Gastroesophageal sphincter (tissue), 4 donors: ENCODE results near the gene TTLL12. TPM values are rescaled to one million over a fixed set of nuclear protein-coding genes. Genes with fewer than 3 reads are reported as not detected.

Experiments used
- ATAC-seq: fragments of 150-250 bp; one replicate; pipeline ENCODE4 v1.9.1; 2016; ENCODE audit warnings: mild to moderate bottlenecking, moderate library complexity
- H3K27ac ChIP-seq, 4 donors: fragments of 200-600 bp; sonication (generic) in 3 of 4; 1 replicate in 3 of 4; 2 replicates in 1 of 4; pipeline ENCODE4 v1.5.1; 2016 to 2019
- H3K27me3 ChIP-seq: fragments of 200-600 bp; sonication (generic); one replicate; pipeline ENCODE4 v1.5.1; 2019
- H3K36me3 ChIP-seq, 2 donors: fragments of 200-600 bp; sonication (generic); one replicate each; pipeline ENCODE4 v1.5.1; 2019; ENCODE audit warnings: control low read depth in 1 of 2
- H3K4me1 ChIP-seq, 3 donors: fragments of 200-600 bp; sonication (generic); 1 replicate in 2 of 3; 2 replicates in 1 of 3; pipeline ENCODE4 v1.5.1; 2016 to 2019; ENCODE audit warnings: control low read depth in 2 of 3
- H3K4me3 ChIP-seq, 2 donors: fragments of 200-600 bp; sonication (generic); one replicate each; pipeline ENCODE4 v1.5.1; 2019; ENCODE audit warnings: mild to moderate bottlenecking in 1 of 2, moderate library complexity in 1 of 2
- H3K9me3 ChIP-seq, 3 donors: fragments of 200-600 bp; sonication (generic); one replicate each; pipeline ENCODE4 v1.5.1; 2017 to 2019; ENCODE audit warnings: control low read depth in 2 of 3
- EP300 ChIP-seq: sonication (generic); formaldehyde crosslinking; IDR thresholded peaks from one replicate; pipeline ENCODE4 v1.6.1; 2017; ENCODE audit warnings: antibody characterized with exemption, mild to moderate bottlenecking
- POLR2A ChIP-seq, 2 donors: fragments of 450-650 bp; IDR thresholded peaks; one replicate each; pipeline ENCODE4 v1.6.1; 2017; ENCODE audit warnings: antibody characterized with exemption in 2 of 2, mild to moderate bottlenecking in 2 of 2, moderate library complexity in 1 of 2
- POLR2AphosphoS5 ChIP-seq: sonication (generic); formaldehyde crosslinking; IDR thresholded peaks from one replicate; pipeline ENCODE4 v1.6.1; 2017; ENCODE audit warnings: antibody characterized with exemption
- WGBS, 2 donors: methylation state at CpG; one replicate each; pipeline ENCODE4 v1.1.5; 2018; ENCODE audit warnings: low coverage in 1 of 2; 5-methylcytosine and 5-hydroxymethylcytosine counted together
- total RNA-seq, 4 donors: library from RNA; depleted of rRNA; stranded (reverse); fragments of >200 nt; gene quantifications; one replicate each; pipeline ENCODE4 v1.1.0, GENCODE V29; 2016
- TF ChIP-seq, protein P1 (sequence below), 4 experiments: fragments of 200-600 bp in 2 of 4; fragments of 450-650 bp in 2 of 4; sonication (generic) in 1 of 4; IDR thresholded peaks; one replicate each; pipeline ENCODE4 v1.5.1; 2017 to 2019; ENCODE audit warnings: antibody characterized with exemption in 4 of 4, mild to moderate bottlenecking in 2 of 4, moderate library complexity in 2 of 4

The TTLL12 gene
- total RNA-seq, 4 donors from 2014 or later: 20.8 to 34.5 (median 23.4) TPM

- 86 to 91% methylated on average over 4 to 5 of the region's 25 CpGs for WGBS, 2 donors
- Histone ChIP-seq H3K4me1 (peaks cover 0 to 16% (median 3%) of the 10 kb centered on the region in 3 donors), H3K4me3 (no peak overlapping the region), H3K36me3 (peaks cover 0 to 76% of the 10 kb centered on the region in 2 donors), H3K9me3 (no peaks in the 10 kb centered on the region), H3K27ac (no peak overlapping the region), H3K27me3 (no peaks in the 10 kb centered on the region)
- TF ChIP-seq POLR2AphosphoS5 (no peak), POLR2A (IDR thresholded peaks at IDR 0.05) (no peak)
- ATAC-seq: no peak
These were observed 18.2 kb downstream of the TTLL12 start for GRCh38 chr22:43168471-43169309.

DNA sequence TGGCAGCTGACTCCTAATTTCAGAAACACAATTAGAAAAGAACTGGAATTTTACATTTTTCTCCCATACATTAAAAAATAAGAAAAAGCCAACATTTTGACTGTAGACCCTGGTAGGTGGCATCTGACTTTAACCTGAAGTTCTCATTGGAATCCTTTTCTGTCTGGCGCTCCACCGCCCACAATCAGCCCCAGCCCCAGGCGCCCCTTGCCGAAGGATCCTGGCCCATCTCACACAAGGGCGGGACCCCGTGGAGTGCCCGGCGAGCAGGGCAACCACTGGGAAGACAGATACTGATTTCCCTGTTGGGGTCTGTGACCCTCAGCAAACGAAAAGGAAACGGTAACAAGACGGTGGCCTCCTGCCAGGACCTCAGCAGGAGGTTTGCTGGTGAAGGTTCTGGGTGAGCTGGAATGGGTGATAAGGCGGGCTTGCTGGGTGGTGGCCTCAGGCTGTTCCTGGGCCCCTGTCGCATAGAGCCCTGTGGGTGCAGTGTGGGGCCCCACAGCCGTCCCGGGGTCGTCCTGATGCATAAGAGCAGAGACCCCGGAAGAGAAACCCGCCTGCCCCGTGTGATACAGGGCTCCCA, 19.8 kb downstream of the TTLL12 start:
- peaks cover 0 to 26% (median 13%) of the 10 kb centered on the region in 3 donors for H3K4me1 ChIP-seq
- H3K9me3 ChIP-seq: no peaks in the 10 kb centered on the region
- no peaks in the 10 kb centered on the region for H3K27me3 ChIP-seq
- no peak for ATAC-seq
- H3K27ac ChIP-seq: no peak overlapping the region
- 86 to 95% methylated on average over 4 to 7 of the region's 19 CpGs for WGBS, 2 donors
- H3K36me3 ChIP-seq: peaks cover 0 to 73% of the 10 kb centered on the region in 2 donors
- TF ChIP-seq, protein P1, sequence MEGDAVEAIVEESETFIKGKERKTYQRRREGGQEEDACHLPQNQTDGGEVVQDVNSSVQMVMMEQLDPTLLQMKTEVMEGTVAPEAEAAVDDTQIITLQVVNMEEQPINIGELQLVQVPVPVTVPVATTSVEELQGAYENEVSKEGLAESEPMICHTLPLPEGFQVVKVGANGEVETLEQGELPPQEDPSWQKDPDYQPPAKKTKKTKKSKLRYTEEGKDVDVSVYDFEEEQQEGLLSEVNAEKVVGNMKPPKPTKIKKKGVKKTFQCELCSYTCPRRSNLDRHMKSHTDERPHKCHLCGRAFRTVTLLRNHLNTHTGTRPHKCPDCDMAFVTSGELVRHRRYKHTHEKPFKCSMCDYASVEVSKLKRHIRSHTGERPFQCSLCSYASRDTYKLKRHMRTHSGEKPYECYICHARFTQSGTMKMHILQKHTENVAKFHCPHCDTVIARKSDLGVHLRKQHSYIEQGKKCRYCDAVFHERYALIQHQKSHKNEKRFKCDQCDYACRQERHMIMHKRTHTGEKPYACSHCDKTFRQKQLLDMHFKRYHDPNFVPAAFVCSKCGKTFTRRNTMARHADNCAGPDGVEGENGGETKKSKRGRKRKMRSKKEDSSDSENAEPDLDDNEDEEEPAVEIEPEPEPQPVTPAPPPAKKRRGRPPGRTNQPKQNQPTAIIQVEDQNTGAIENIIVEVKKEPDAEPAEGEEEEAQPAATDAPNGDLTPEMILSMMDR (IDR thresholded peaks at IDR 0.05): no peak
- TF ChIP-seq POLR2A (IDR thresholded peaks at IDR 0.05) (no peak), POLR2AphosphoS5 (no peak), EP300 (no peak)
- no peak overlapping the region for H3K4me3 ChIP-seq

DNA sequence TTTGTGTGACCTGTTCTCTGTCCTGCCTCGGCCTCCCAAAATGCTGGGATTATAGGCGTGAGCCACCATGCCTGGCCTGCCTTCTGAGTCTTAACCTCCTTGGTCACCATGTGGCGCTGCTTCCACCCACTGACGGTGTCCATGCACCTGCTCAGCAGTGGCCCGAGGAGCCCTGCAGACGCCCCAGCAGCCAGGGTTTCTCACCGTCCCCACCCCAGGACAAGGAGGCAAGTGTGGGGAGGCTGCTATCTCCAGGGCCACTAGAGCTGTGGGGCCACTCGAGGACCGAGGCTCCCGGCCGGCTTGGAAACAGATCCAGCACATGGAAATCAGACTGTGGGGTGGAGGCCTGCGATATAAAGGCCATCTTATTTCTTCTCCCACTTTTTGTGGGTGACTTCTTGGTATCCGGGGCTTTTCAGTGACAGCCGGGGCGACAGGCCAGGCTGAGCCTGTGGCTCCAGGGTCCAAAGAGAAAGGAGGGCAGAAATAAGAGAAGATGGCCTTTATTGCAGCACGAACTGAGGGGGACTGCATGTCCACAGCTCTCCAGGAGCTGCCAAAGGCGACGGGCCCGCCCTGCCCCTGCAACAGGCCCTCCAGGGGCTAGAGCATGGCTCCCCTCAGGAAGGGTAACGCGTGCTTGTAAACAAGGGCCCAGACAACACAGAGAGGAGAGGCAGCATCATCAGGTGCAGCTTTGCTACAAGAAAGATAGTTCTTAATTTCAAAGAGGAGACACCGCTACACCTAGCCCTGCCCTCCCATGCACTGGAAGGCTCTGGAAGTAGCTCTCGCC, 20.6 kb downstream of the TTLL12 start:
- Histone ChIP-seq H3K9me3 (no peaks in the 10 kb centered on the region), H3K4me1 (peaks cover 0 to 26% (median 13%) of the 10 kb centered on the region in 3 donors), H3K27me3 (no peaks in the 10 kb centered on the region), H3K27ac (no peak overlapping the region), H3K4me3 (no peak overlapping the region), H3K36me3 (peaks cover 0 to 72% of the 10 kb centered on the region in 2 donors)
- WGBS, 2 donors: 78 to 96% methylated on average over 5 of the region's 23 CpGs
- ATAC-seq: no peak
- TF ChIP-seq, protein P1 (IDR thresholded peaks at IDR 0.05): no peak
- TF ChIP-seq POLR2A (IDR thresholded peaks at IDR 0.05) (no peak), POLR2AphosphoS5 (no peak), EP300 (no peak)

DNA sequence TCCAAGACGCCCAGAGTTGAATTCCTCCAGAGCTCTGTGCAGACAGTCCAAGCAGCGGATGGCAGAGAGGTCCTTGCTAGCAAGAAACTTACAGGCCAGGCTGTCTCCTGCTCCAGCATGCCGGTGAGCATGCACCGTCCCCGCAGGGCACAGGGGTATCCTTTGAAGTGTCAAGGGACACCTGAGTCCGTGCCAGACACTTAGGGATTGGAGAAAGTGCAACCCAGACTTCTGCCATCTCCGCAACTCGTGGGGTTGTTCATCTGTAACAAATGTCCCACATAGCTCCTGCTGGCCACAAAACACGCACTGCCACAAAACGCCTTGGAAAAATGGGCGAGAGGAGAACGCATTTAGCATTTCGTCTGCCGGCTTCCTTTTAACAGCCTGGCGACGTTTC, 22.3 kb downstream of the TTLL12 start:
- Histone ChIP-seq H3K4me1 (peaks cover 0 to 28% (median 13%) of the 10 kb centered on the region in 3 donors), H3K9me3 (no peaks in the 10 kb centered on the region), H3K4me3 (no peak overlapping the region), H3K36me3 (peaks cover 0 to 72% of the 10 kb centered on the region in 2 donors), H3K27ac (peak overlapping the region in 1 of 4 donors; percentile 54), H3K27me3 (no peaks in the 10 kb centered on the region)
- ATAC-seq: no peak
- WGBS, 2 donors: 47 to 54% methylated on average over 9 to 15 of the region's 16 CpGs
- no peak for TF ChIP-seq POLR2A (IDR thresholded peaks at IDR 0.05)
- TF ChIP-seq EP300: no peak
- no peak for TF ChIP-seq POLR2AphosphoS5
- TF ChIP-seq, protein P1 (IDR thresholded peaks at IDR 0.05): no peak

GRCh38 chr22:43163241-43163795, 23.6 kb downstream of the TTLL12 start:
- no peaks in the 10 kb centered on the region for H3K27me3 ChIP-seq
- TF ChIP-seq POLR2AphosphoS5 (no peak), POLR2A (IDR thresholded peaks at IDR 0.05) (no peak), EP300 (no peak)
- TF ChIP-seq, protein P1 (IDR thresholded peaks at IDR 0.05): no peak
- ATAC-seq: no peak
- H3K4me1 ChIP-seq: peaks cover 0 to 42% (median 13%) of the 10 kb centered on the region in 3 donors
- H3K4me3 ChIP-seq: no peak overlapping the region
- peaks cover 0 to 66% of the 10 kb centered on the region in 2 donors for H3K36me3 ChIP-seq
- H3K9me3 ChIP-seq: no peaks in the 10 kb centered on the region
- H3K27ac ChIP-seq: peak overlapping the region in 3 of 4 donors; percentile 54 to 72 (median 57)
- no CpG with 5 or more reads among the region's 18 CpGs for WGBS, 2 donors
